GM12878 (cell line): ENCODE data around the gene INO80. TPM values are rescaled to one million over a fixed set of nuclear protein-coding genes. Genes with fewer than 3 reads are reported as not detected.

ENCODE experiments used
- ATAC-seq: fragments of 200-7000 bp; cut with Tn5 transposase; 3 replicates; pipeline ENCODE4 v1.9.1; 2020; ENCODE audit warnings: mild to moderate bottlenecking, moderate library complexity
- BruUV-seq: library from RNA; stranded (reverse); fragments of 400-500 nt; replicated peaks from 2 replicates; lab custom pipeline; 2021; lab: Mats Ljungman, UMichigan
- CTCF ChIA-PET: fragments of 300-600 bp; sonication (Branson Sonifier 250); formaldehyde crosslinking; extraction: SDS; loops from one replicate; lab custom pipeline; 2021; ENCODE audit warnings: inconsistent platforms; lab: Yijun Ruan, JAX
- POLR2A ChIA-PET: fragments of 350-600 bp; formaldehyde crosslinking; extraction: SDS; loops from one replicate; lab custom pipeline; 2021; ENCODE audit warnings: inconsistent platforms; lab: Charles Lee
- RAD21 ChIA-PET: fragments of 300-600 bp; sonication (Branson Sonifier 250); formaldehyde crosslinking; loops from one replicate; lab custom pipeline; 2023; ENCODE audit warnings: antibody characterized with exemption; ENCODE audit not compliant: unreplicated experiment; lab: Charles Lee
- SMC1A ChIA-PET: fragments of 300-600 bp; sonication (Branson Sonifier 250); formaldehyde crosslinking; loops from one replicate; lab custom pipeline; 2023; ENCODE audit not compliant: unreplicated experiment, uncharacterized antibody; lab: Charles Lee
- DNase-seq: peaks from one replicate; pipeline ENCODE4 v3.0.0-alpha.2; 2011; ENCODE audit warnings: low read depth, low spot score
- FAIRE-seq: peaks from 3 replicates; lab custom pipeline; 2011; peaks lifted over from hg19 to GRCh38; lab: Jason Lieb, UNC
- H2AFZ ChIP-seq: 2 replicates; pipeline ENCODE4 v1.6.0; 2011; ENCODE audit warnings: low read depth, low read length, control low read depth; ENCODE audit not compliant: control insufficient read depth
- H3K27ac ChIP-seq: 2 replicates; pipeline ENCODE4 v1.5.1; 2011; ENCODE audit warnings: control low read depth; ENCODE audit not compliant: control insufficient read depth, insufficient read depth
- H3K27me3 ChIP-seq, 2 experiments: replicated peaks in 1 of 2; 2 replicates each; pipeline versions ENCODE4 v1.6.0 to v1.6.1; 2011; ENCODE audit warnings: low read length in 1 of 2; ENCODE audit not compliant: control insufficient read depth in 2 of 2, insufficient read depth in 2 of 2
- H3K36me3 ChIP-seq, 2 experiments: 2 replicates each; pipeline ENCODE4 v1.5.1; 2011; ENCODE audit warnings: low read length in 1 of 2; ENCODE audit not compliant: control insufficient read depth in 2 of 2, insufficient read depth in 2 of 2
- H3K4me1 ChIP-seq: 2 replicates; pipeline ENCODE4 v1.6.1; 2011; ENCODE audit warnings: mild to moderate bottlenecking, low read length, moderate library complexity, mixed read lengths; ENCODE audit not compliant: control insufficient read depth, insufficient read depth
- H3K4me2 ChIP-seq: 2 replicates; pipeline ENCODE4 v1.6.0; 2011; ENCODE audit warnings: control low read depth; ENCODE audit not compliant: control insufficient read depth, insufficient read depth
- H3K4me3 ChIP-seq: fragments of 200-600 bp; sonication (generic); 2 replicates; pipeline ENCODE4 v1.5.1; 2016
- H3K79me2 ChIP-seq: 2 replicates; pipeline ENCODE4 v1.6.0; 2011; ENCODE audit warnings: low read length; ENCODE audit not compliant: control insufficient read depth, insufficient read depth
- H3K9ac ChIP-seq: 2 replicates; pipeline ENCODE4 v1.8.0; 2011; ENCODE audit warnings: low read length, control low read depth, mixed read lengths; ENCODE audit not compliant: control insufficient read depth, insufficient read depth
- H3K9me3 ChIP-seq: replicated peaks from 3 replicates; pipeline ENCODE4 v1.5.1; 2011; ENCODE audit warnings: mild to moderate bottlenecking, low read length; ENCODE audit not compliant: control insufficient read depth, insufficient read depth
- H4K20me1 ChIP-seq: 2 replicates; pipeline ENCODE4 v1.6.0; 2011; ENCODE audit not compliant: control insufficient read depth, insufficient read depth
- CHD1 ChIP-seq: IDR thresholded peaks from 2 replicates; pipeline ENCODE4 v1.6.1; 2012; ENCODE audit warnings: low read depth, low read length, improper control_type of control experiment
- HCFC1 ChIP-seq: fragments of 150-350 bp; IDR thresholded peaks from 2 replicates; pipeline ENCODE4 v1.6.1; 2014; ENCODE audit warnings: low read length
- IRF5 ChIP-seq: fragments of 450-650 bp; IDR thresholded peaks from 2 replicates; pipeline ENCODE4 v1.6.1; 2017; ENCODE audit warnings: borderline replicate concordance
- JUND ChIP-seq: IDR thresholded peaks from 2 replicates; pipeline ENCODE4 v1.6.1; 2012; ENCODE audit warnings: low read depth, mild to moderate bottlenecking, low read length, improper control_type of control experiment, moderate library complexity
- RB1 ChIP-seq: fragments of 450-650 bp; formaldehyde crosslinking; IDR thresholded peaks from 2 replicates; pipeline ENCODE4 v1.6.1; 2017; ENCODE audit warnings: mild to moderate bottlenecking, borderline replicate concordance
- RCOR1 ChIP-seq: conservative IDR thresholded peaks from 2 replicates; pipeline ENCODE4 v1.6.1; 2012; ENCODE audit warnings: low read depth, low read length, improper control_type of control experiment
- STAT1 ChIP-seq: fragments of 450-650 bp; conservative IDR thresholded peaks from 2 replicates; pipeline ENCODE4 v1.6.1; 2014; ENCODE audit warnings: antibody characterized with exemption, mild to moderate bottlenecking
- ZBTB40 ChIP-seq: fragments of 450-650 bp; IDR thresholded peaks from 2 replicates; pipeline ENCODE4 v1.6.1; 2016; ENCODE audit warnings: mild to moderate bottlenecking, moderate library complexity, borderline replicate concordance
- WGBS: methylation state at CpG from one replicate; pipeline ENCODE4 v1.1.6; 2016; ENCODE audit warnings: low lambda C conversion rate; ENCODE audit not compliant: insufficient replicate concordance, insufficient coverage; ENCODE audit errors: missing lambda C conversion rate; 5-methylcytosine and 5-hydroxymethylcytosine counted together
- in situ Hi-C: fragments of 300-500 bp; cut with MboI; formaldehyde crosslinking; loops from 9 replicates; pipeline ENCODE4 v1.14.3; 2018; ENCODE audit warnings: mixed read lengths
- intact Hi-C: fragments of 100-400 bp; cut with micrococcal nuclease; formaldehyde crosslinking; loops from one replicate; pipeline ENCODE4 v1.14.2; 2022; ENCODE audit not compliant: unreplicated experiment
- polyA plus RNA-seq, 11 experiments: library from polyadenylated mRNA; depleted of rRNA in 4 of 11; unstranded in 6 of 11; stranded (reverse) in 5 of 11; fragments of >200 nt; fragmentation: Nextera tagmentation in 4 of 11; fragmentation: Illumina TruSeq in 1 of 11; extraction: Ambion mirVana in 4 of 11; extraction: Trizol in 1 of 11; gene quantifications; 1 replicate in 1 of 11; 2 replicates in 10 of 11; pipeline versions ENCODE4 v1.2.1 to v1.2.3, GENCODE V29; 2011 to 2016; ENCODE audit warnings: inconsistent platforms in 2 of 11, missing spikeins in 2 of 11, low read depth in 1 of 11
- total RNA-seq, 4 experiments: library from RNA; depleted of rRNA in 3 of 4; stranded (reverse); fragments of >200 nt in 3 of 4; fragmentation: Illumina TruSeq in 1 of 4; extraction: Trizol in 1 of 4; gene quantifications; 2 replicates each; pipeline versions ENCODE4 v1.2.1 to v1.2.3, GENCODE V29; 2013 to 2021
- TF ChIP-seq, protein P1 (sequence below): IDR thresholded peaks from 2 replicates; pipeline ENCODE4 v1.6.1; 2012; ENCODE audit warnings: low read depth, low read length, improper control_type of control experiment

The INO80 gene
- total and polyA plus RNA-seq, 10 of the 15 experiments (the other 5 are each of a cell fraction or from before 2014, with no cell fraction given), result 4.5 to 25.0 (median 14.2) TPM

- 39% methylated on average over 1 of the region's 1 CpG for WGBS
- no peaks in the 10 kb centered on the region for H3K4me1 ChIP-seq
- POLR2A ChIA-PET, result no interaction called here
- CTCF ChIA-PET, result no interaction called here
- H3K9me3 ChIP-seq, result no peaks in the 10 kb centered on the region
- no peaks in the 10 kb centered on the region for H3K36me3 ChIP-seq
- no peak overlapping the region for H3K4me2 ChIP-seq
- BruUV-seq, result no TSS peak
- RAD21 ChIA-PET, result no interaction called here
- DNase-seq (no peak), FAIRE-seq (no peak), ATAC-seq (no peak)
- in situ Hi-C loops, result no loop called here
- H3K27ac ChIP-seq, result no peak overlapping the region
- intact Hi-C loops, result no loop called here
- H3K9ac ChIP-seq, result no peak overlapping the region
- no peaks in the 10 kb centered on the region for H4K20me1 ChIP-seq
- H3K27me3 ChIP-seq, result no peaks in the 10 kb centered on the region
- H3K4me3 ChIP-seq, result no peak overlapping the region
- no peak overlapping the region for H2AFZ ChIP-seq
- H3K79me2 ChIP-seq, result no peaks in the 10 kb centered on the region
- TF ChIP-seq RCOR1, result no peak
- no peak for TF ChIP-seq ZBTB40
- TF ChIP-seq CHD1, result no peak
- no peak for TF ChIP-seq STAT1
- no peak for TF ChIP-seq HCFC1
- TF ChIP-seq, protein P1, sequence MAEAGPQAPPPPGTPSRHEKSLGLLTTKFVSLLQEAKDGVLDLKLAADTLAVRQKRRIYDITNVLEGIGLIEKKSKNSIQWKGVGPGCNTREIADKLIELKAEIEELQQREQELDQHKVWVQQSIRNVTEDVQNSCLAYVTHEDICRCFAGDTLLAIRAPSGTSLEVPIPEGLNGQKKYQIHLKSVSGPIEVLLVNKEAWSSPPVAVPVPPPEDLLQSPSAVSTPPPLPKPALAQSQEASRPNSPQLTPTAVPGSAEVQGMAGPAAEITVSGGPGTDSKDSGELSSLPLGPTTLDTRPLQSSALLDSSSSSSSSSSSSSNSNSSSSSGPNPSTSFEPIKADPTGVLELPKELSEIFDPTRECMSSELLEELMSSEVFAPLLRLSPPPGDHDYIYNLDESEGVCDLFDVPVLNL, result no peak
- TF ChIP-seq IRF5, result no peak
- no peak for TF ChIP-seq RB1
- TF ChIP-seq JUND, result no peak
- TF ChIP-seq, all 136 proteins: peak for 0
- SMC1A ChIA-PET, result no interaction called here
Measured at GRCh38 chr15:41161736-41162135, 45.7 kb upstream of the INO80 start.
